Muscle layer of duodenum (tissue), 2 donors: ENCODE data around the gene GRID1.

ENCODE experiments used
- H3K27ac ChIP-seq: one replicate; pipeline ENCODE4 v1.7.0; 2013; ENCODE audit warnings: mild to moderate bottlenecking, low read length
- H3K27me3 ChIP-seq: one replicate; pipeline ENCODE4 v1.7.0; 2013; ENCODE audit warnings: low read depth, mild to moderate bottlenecking, control low read depth, low read length
- H3K36me3 ChIP-seq, 2 donors: one replicate each; pipeline ENCODE4 v1.7.0; 2013; ENCODE audit warnings: low read length in 2 of 2, control low read depth in 1 of 2, mild to moderate bottlenecking in 1 of 2; ENCODE audit not compliant: insufficient read depth in 2 of 2, control insufficient read depth in 1 of 2
- H3K4me1 ChIP-seq, 2 donors: one replicate each; pipeline ENCODE4 v1.7.0; 2013; ENCODE audit warnings: low read length in 2 of 2, mild to moderate bottlenecking in 2 of 2, control low read depth in 1 of 2, moderate library complexity in 1 of 2; ENCODE audit not compliant: insufficient read depth in 2 of 2, control insufficient read depth in 1 of 2
- H3K4me3 ChIP-seq, 2 donors: one replicate each; pipeline ENCODE4 v1.7.0; 2013; ENCODE audit warnings: low read length in 2 of 2, low read depth in 1 of 2, mild to moderate bottlenecking in 1 of 2
- H3K9me3 ChIP-seq, 2 donors: one replicate each; pipeline ENCODE4 v1.7.0; 2013; ENCODE audit warnings: low read length in 2 of 2, control low read depth in 1 of 2, mild to moderate bottlenecking in 1 of 2; ENCODE audit not compliant: control insufficient read depth in 1 of 2
- donor health status: healthy.

The GRID1 gene

GRCh38 chr10:86160890-86161585 is 205.6 kb downstream of the GRID1 start:
- Histone ChIP-seq H3K27ac (no peak overlapping the region), H3K4me1 (no peaks in the 10 kb centered on the region)

GRCh38 chr10:86159797-86160196 is 206.8 kb downstream of the GRID1 start:
- Histone ChIP-seq H3K27ac (no peak overlapping the region), H3K9me3 (no peaks in the 10 kb centered on the region), H3K27me3 (no peaks in the 10 kb centered on the region), H3K4me3 (no peak overlapping the region), H3K4me1 (no peaks in the 10 kb centered on the region), H3K36me3 (no peaks in the 10 kb centered on the region)

More at GRCh38 chr10:86160890-86161585, 205.6 kb downstream of the GRID1 start:
- no peaks in the 10 kb centered on the region for H3K9me3 ChIP-seq
- H3K27me3 ChIP-seq, result no peaks in the 10 kb centered on the region
- H3K4me3 ChIP-seq, result no peak overlapping the region
- no peaks in the 10 kb centered on the region for H3K36me3 ChIP-seq

GRCh38 chr10:86155054-86155921 is 211.3 kb downstream of the GRID1 start:
- Histone ChIP-seq H3K27me3 (no peaks in the 10 kb centered on the region), H3K36me3 (no peaks in the 10 kb centered on the region), H3K4me3 (no peak overlapping the region), H3K27ac (no peak overlapping the region), H3K9me3 (no peaks in the 10 kb centered on the region), H3K4me1 (no peaks in the 10 kb centered on the region)

GRCh38 chr10:86153751-86154150 is 212.8 kb downstream of the GRID1 start:
- Histone ChIP-seq H3K4me3 (no peak overlapping the region), H3K9me3 (no peaks in the 10 kb centered on the region), H3K4me1 (no peaks in the 10 kb centered on the region)

GRCh38 chr10:86152911-86153310 is 213.7 kb downstream of the GRID1 start:
- no peak overlapping the region for H3K4me3 ChIP-seq
- H3K27me3 ChIP-seq, result no peaks in the 10 kb centered on the region
- H3K36me3 ChIP-seq, result no peaks in the 10 kb centered on the region
- no peak overlapping the region for H3K27ac ChIP-seq
- H3K4me1 ChIP-seq, result no peaks in the 10 kb centered on the region
- H3K9me3 ChIP-seq, result no peaks in the 10 kb centered on the region

More at GRCh38 chr10:86153751-86154150, 212.8 kb downstream of the GRID1 start:
- Histone ChIP-seq H3K36me3 (no peaks in the 10 kb centered on the region), H3K27ac (no peak overlapping the region), H3K27me3 (no peaks in the 10 kb centered on the region)

GRCh38 chr10:86152354-86152753 is 214.2 kb downstream of the GRID1 start:
- Histone ChIP-seq H3K9me3 (no peaks in the 10 kb centered on the region), H3K4me1 (no peaks in the 10 kb centered on the region), H3K36me3 (no peaks in the 10 kb centered on the region), H3K4me3 (no peak overlapping the region), H3K27ac (no peak overlapping the region), H3K27me3 (no peaks in the 10 kb centered on the region)

GRCh38 chr10:86151613-86152012 is 215.0 kb downstream of the GRID1 start:
- Histone ChIP-seq H3K4me1 (no peaks in the 10 kb centered on the region), H3K9me3 (no peaks in the 10 kb centered on the region), H3K27ac (no peak overlapping the region), H3K36me3 (no peaks in the 10 kb centered on the region), H3K4me3 (no peak overlapping the region), H3K27me3 (no peaks in the 10 kb centered on the region)

- H3K9me3 ChIP-seq, result no peaks in the 10 kb centered on the region
- H3K4me1 ChIP-seq, result no peaks in the 10 kb centered on the region
- H3K36me3 ChIP-seq, result no peaks in the 10 kb centered on the region
- H3K27me3 ChIP-seq, result no peaks in the 10 kb centered on the region
- H3K4me3 ChIP-seq, result no peak overlapping the region
- H3K27ac ChIP-seq, result no peak overlapping the region
These were observed 217.3 kb downstream of the GRID1 start for GRCh38 chr10:86149257-86149656.

- Histone ChIP-seq H3K4me3 (no peak overlapping the region), H3K9me3 (no peaks in the 10 kb centered on the region), H3K27ac (no peak overlapping the region), H3K27me3 (no peaks in the 10 kb centered on the region), H3K4me1 (no peaks in the 10 kb centered on the region), H3K36me3 (no peaks in the 10 kb centered on the region)
These were observed 218.5 kb downstream of the GRID1 start for GRCh38 chr10:86148117-86148516.

GRCh38 chr10:86144301-86144700 is 222.3 kb downstream of the GRID1 start:
- Histone ChIP-seq H3K4me1 (no peaks in the 10 kb centered on the region), H3K36me3 (no peaks in the 10 kb centered on the region), H3K4me3 (no peak overlapping the region), H3K27me3 (no peaks in the 10 kb centered on the region), H3K9me3 (no peaks in the 10 kb centered on the region), H3K27ac (no peak overlapping the region)

GRCh38 chr10:86141896-86142295 is 224.7 kb downstream of the GRID1 start:
- H3K27ac ChIP-seq, result no peak overlapping the region
- no peak overlapping the region for H3K4me3 ChIP-seq
- H3K4me1 ChIP-seq, result no peaks in the 10 kb centered on the region
- no peaks in the 10 kb centered on the region for H3K36me3 ChIP-seq
- no peaks in the 10 kb centered on the region for H3K9me3 ChIP-seq
- no peaks in the 10 kb centered on the region for H3K27me3 ChIP-seq
